ENCODE measurements around the gene STK17B. TPM values are rescaled to one million over a fixed set of nuclear protein-coding genes. Genes with fewer than 3 reads are reported as not detected.

Gene STK17B
- total RNA-seq, 1 experiment from 2014 or later: 20.7 TPM

GRCh38 chr2:196140213-196140612 is 31.2 kb downstream of the STK17B start:
- DNase-seq (ENCODE audit: unreplicated experiment): no peak
- Mint-ChIP-seq H3K27ac (ENCODE audit: low read depth, unreplicated experiment) (no peak overlapping the region), H3K4me3 (ENCODE audit: unreplicated experiment) (no peak overlapping the region), H3K9me3 (ENCODE audit: unreplicated experiment) (no peaks in the 10 kb centered on the region), H3K27me3 (ENCODE audit: insufficient read depth, unreplicated experiment) (no peaks in the 10 kb centered on the region), H3K4me1 (ENCODE audit: insufficient read depth, unreplicated experiment) (peaks cover 10% of the 10 kb centered on the region), H3K36me3 (ENCODE audit: insufficient read depth, unreplicated experiment) (peaks cover 86% of the 10 kb centered on the region)
- ChIA-PET CTCF (interaction anchor here (0.6 to 1.1 kb wide), 3 partner anchors 30 to 313 kb away, joined by 3 to 6 read pairs (median 3); no protein-coding TSS in a partner anchor), POLR2A (interaction anchor here (0.6 to 0.8 kb wide), 2 partner anchors 62 to 72 kb away, joined by 3 read pairs; partner anchors contain the start of gene DNAH7)
- TF ChIP-seq CTCF (IDR thresholded peaks at IDR 0.05; ENCODE audit: unreplicated experiment): no peak
- intact Hi-C loops (cut with micrococcal nuclease): no loop called here
- no TSS peak for BruUV-seq (replicated peaks)

DNA sequence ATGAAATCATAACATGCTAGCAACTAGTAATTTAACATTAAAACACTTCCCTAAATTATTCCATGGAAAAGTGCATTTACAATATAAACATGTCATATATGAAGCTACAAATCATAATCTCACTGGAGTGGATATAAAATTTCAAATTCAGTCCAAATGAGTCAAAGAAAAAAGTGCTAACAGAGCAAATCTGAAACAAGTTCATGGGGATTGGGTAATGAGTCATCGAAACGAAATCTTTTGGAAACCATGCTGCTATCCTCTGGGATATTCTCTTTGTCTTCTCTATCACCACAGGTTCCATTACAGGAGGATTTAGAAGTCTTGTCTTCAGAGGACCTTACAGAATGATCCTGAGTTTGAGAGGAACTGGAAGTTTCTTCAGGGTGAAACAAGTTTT is 34.1 kb downstream of the STK17B start:
- no peak for TF ChIP-seq CTCF (IDR thresholded peaks at IDR 0.05; ENCODE audit: unreplicated experiment)
- intact Hi-C loops (cut with micrococcal nuclease): no loop called here
- Mint-ChIP-seq H3K4me1 (ENCODE audit: insufficient read depth, unreplicated experiment) (no peaks in the 10 kb centered on the region), H3K27ac (ENCODE audit: low read depth, unreplicated experiment) (no peak overlapping the region), H3K36me3 (ENCODE audit: insufficient read depth, unreplicated experiment) (peaks cover 76% of the 10 kb centered on the region), H3K9me3 (ENCODE audit: unreplicated experiment) (no peaks in the 10 kb centered on the region), H3K27me3 (ENCODE audit: insufficient read depth, unreplicated experiment) (no peaks in the 10 kb centered on the region), H3K4me3 (ENCODE audit: unreplicated experiment) (no peak overlapping the region)
- DNase-seq (ENCODE audit: unreplicated experiment): peak; percentile 46
- POLR2A ChIA-PET: no interaction called here
- CTCF ChIA-PET: no interaction called here
- no TSS peak for BruUV-seq (replicated peaks)

DNA sequence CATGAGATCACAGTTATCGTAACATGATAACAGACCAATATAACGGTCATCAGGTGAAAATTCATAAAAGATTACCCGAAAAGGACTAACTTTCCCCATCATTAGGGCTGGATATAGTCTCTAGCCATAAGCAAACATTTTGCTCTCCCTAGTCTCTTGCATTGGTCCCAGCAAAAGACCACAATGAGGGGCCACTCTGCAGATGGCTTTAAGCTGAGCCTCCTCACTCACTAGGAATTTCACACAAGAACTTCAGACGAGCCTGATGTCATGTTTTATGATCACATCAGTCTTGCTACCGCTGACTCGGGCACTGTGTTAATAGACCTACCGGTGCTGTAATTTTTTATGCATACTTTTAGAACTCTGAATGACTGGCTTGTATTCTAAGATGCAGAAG is 35.2 kb downstream of the STK17B start:
- POLR2A ChIA-PET: interaction anchor here (0.7 kb wide), 1 partner anchor 130 kb away, joined by 3 read pairs; no protein-coding TSS in a partner anchor
- H3K36me3 Mint-ChIP-seq (ENCODE audit: insufficient read depth, unreplicated experiment): peaks cover 77% of the 10 kb centered on the region
- CTCF ChIA-PET: no interaction called here

More for the DNA sequence above, 35.2 kb downstream of the STK17B start:
- no peak for DNase-seq (ENCODE audit: unreplicated experiment)
- BruUV-seq (replicated peaks): no TSS peak
- no peaks in the 10 kb centered on the region for H3K4me1 Mint-ChIP-seq (ENCODE audit: insufficient read depth, unreplicated experiment)
- intact Hi-C loops (cut with micrococcal nuclease): no loop called here
- H3K27ac Mint-ChIP-seq (ENCODE audit: low read depth, unreplicated experiment): no peak overlapping the region
- H3K9me3 Mint-ChIP-seq (ENCODE audit: unreplicated experiment): no peaks in the 10 kb centered on the region
- H3K27me3 Mint-ChIP-seq (ENCODE audit: insufficient read depth, unreplicated experiment): no peaks in the 10 kb centered on the region
- no peak for TF ChIP-seq CTCF (IDR thresholded peaks at IDR 0.05; ENCODE audit: unreplicated experiment)
- no peak overlapping the region for H3K4me3 Mint-ChIP-seq (ENCODE audit: unreplicated experiment)

Data from MCF 10A (cell line).